OCI-LY7 (cell line): ENCODE measurements around the gene MPPED1.

Experiments used
- EZH2phosphoT487 ChIP-seq: fragments of 200-600 bp; sonication (generic); IDR thresholded peaks from 2 replicates; pipeline ENCODE4 v1.6.1; 2018; ENCODE audit warnings: low read depth, borderline replicate concordance, mild to moderate bottlenecking, mixed run types, antibody characterized with exemption, low read length, moderate library complexity, mixed read lengths
- TF ChIP-seq, protein P1 (sequence below): fragments of 200-600 bp; sonication (generic); conservative IDR thresholded peaks from 2 replicates; pipeline ENCODE4 v1.5.1; 2014; ENCODE audit warnings: mild to moderate bottlenecking, antibody characterized with exemption, low read length, moderate library complexity, mixed read lengths

- TF ChIP-seq, protein P1, sequence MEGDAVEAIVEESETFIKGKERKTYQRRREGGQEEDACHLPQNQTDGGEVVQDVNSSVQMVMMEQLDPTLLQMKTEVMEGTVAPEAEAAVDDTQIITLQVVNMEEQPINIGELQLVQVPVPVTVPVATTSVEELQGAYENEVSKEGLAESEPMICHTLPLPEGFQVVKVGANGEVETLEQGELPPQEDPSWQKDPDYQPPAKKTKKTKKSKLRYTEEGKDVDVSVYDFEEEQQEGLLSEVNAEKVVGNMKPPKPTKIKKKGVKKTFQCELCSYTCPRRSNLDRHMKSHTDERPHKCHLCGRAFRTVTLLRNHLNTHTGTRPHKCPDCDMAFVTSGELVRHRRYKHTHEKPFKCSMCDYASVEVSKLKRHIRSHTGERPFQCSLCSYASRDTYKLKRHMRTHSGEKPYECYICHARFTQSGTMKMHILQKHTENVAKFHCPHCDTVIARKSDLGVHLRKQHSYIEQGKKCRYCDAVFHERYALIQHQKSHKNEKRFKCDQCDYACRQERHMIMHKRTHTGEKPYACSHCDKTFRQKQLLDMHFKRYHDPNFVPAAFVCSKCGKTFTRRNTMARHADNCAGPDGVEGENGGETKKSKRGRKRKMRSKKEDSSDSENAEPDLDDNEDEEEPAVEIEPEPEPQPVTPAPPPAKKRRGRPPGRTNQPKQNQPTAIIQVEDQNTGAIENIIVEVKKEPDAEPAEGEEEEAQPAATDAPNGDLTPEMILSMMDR: no peak
- TF ChIP-seq EZH2phosphoT487: no peak
These were observed 28.2 kb downstream of the MPPED1 start for GRCh38 chr22:43440104-43440387.
